B cell (primary cell): Measurements from ENCODE around the gene ATP11B. TPM values are rescaled to one million over a fixed set of nuclear protein-coding genes. Genes with fewer than 3 reads are reported as not detected.

Experiments
- ATAC-seq: fragments of 200-7000 bp; cut with Tn5 transposase; one replicate; pipeline ENCODE4 v1.10.0; 2021; ENCODE audit warnings: low read depth, mild to moderate bottlenecking, moderate number of reproducible peaks, moderate library complexity
- CTCF ChIA-PET: fragments of 350-600 bp; sonication (Branson Sonifier 250); formaldehyde crosslinking; loops from one replicate; lab custom pipeline; 2021; ENCODE audit warnings: antibody characterized with exemption, inconsistent platforms; lab: Charles Lee
- POLR2A ChIA-PET: fragments of 350-600 bp; sonication (Branson Sonifier 250); formaldehyde crosslinking; loops from one replicate; lab custom pipeline; 2021; ENCODE audit warnings: antibody characterized with exemption; lab: Charles Lee
- DNase-seq: peaks from one replicate; pipeline ENCODE4 v3.0.0; 2013
- H2AFZ ChIP-seq: 2 replicates; pipeline ENCODE4 v1.6.1; 2012; ENCODE audit warnings: mild to moderate bottlenecking, low read depth, low read length; ENCODE audit not compliant: insufficient read depth, poor library complexity, severe bottlenecking
- H3K27ac ChIP-seq, 2 donors: 1 replicate in 1 of 2; 2 replicates in 1 of 2; pipeline ENCODE4 v1.5.1; 2012 to 2013; ENCODE audit warnings: low read length in 2 of 2, mild to moderate bottlenecking in 2 of 2, moderate library complexity in 1 of 2
- H3K27me3 ChIP-seq, 4 experiments: fragments of 200-600 bp in 1 of 4; sonication (generic) in 1 of 4; replicated peaks in 1 of 4; 1 replicate in 2 of 4; 2 replicates in 2 of 4; pipeline versions ENCODE4 v1.6.1 to v1.7.0; 2013 to 2016; ENCODE audit warnings: low read length in 3 of 4, mild to moderate bottlenecking in 2 of 4, mixed read lengths in 1 of 4, moderate library complexity in 1 of 4; ENCODE audit not compliant: insufficient read depth in 4 of 4, control insufficient read depth in 3 of 4; ENCODE audit errors: control extremely low read depth in 1 of 4
- H3K36me3 ChIP-seq, 2 experiments: replicated peaks in 1 of 2; 1 replicate in 1 of 2; 2 replicates in 1 of 2; pipeline versions ENCODE4 v1.6.1 to v1.7.1; 2013; ENCODE audit warnings: low read length in 1 of 2; ENCODE audit not compliant: insufficient read depth in 2 of 2, control insufficient read depth in 1 of 2; ENCODE audit errors: control extremely low read depth in 1 of 2, extremely low read depth in 1 of 2
- H3K4me1 ChIP-seq, 2 donors: fragments of 200-600 bp in 1 of 2; sonication (generic) in 1 of 2; 1 replicate in 1 of 2; 2 replicates in 1 of 2; pipeline versions ENCODE4 v1.5.1 to v1.6.1; 2013 to 2017; ENCODE audit warnings: low read length in 2 of 2; ENCODE audit not compliant: control insufficient read depth in 2 of 2, insufficient read depth in 2 of 2
- H3K4me2 ChIP-seq: replicated peaks from 2 replicates; pipeline ENCODE3; 2012; ENCODE audit warnings: mild to moderate bottlenecking, low read depth, low read length; ENCODE audit not compliant: poor library complexity, severe bottlenecking
- H3K4me3 ChIP-seq, 5 experiments: fragments of 200-600 bp in 1 of 5; sonication (generic) in 1 of 5; 1 replicate in 3 of 5; 2 replicates in 2 of 5; pipeline versions ENCODE4 v1.5.1 to v1.7.0; 2011 to 2016; ENCODE audit warnings: low read length in 4 of 5, mild to moderate bottlenecking in 4 of 5, low read depth in 2 of 5, control low read depth in 1 of 5, moderate library complexity in 1 of 5; ENCODE audit not compliant: insufficient read depth in 1 of 5; ENCODE audit errors: control extremely low read depth in 1 of 5, extremely low read depth in 1 of 5
- H3K79me2 ChIP-seq: fragments of 200-600 bp; sonication (generic); one replicate; pipeline ENCODE4 v1.6.0; 2016; ENCODE audit warnings: low read length; ENCODE audit not compliant: control insufficient read depth, insufficient read depth
- H3K9ac ChIP-seq: fragments of 200-600 bp; sonication (generic); 2 replicates; pipeline ENCODE4 v1.6.1; 2017; ENCODE audit warnings: mild to moderate bottlenecking, low read length, moderate library complexity
- H3K9me3 ChIP-seq, 3 donors: one replicate each; pipeline versions ENCODE4 v1.6.1 to v1.7.1; 2013; ENCODE audit warnings: low read length in 2 of 3; ENCODE audit not compliant: control insufficient read depth in 2 of 3, insufficient read depth in 1 of 3; ENCODE audit errors: control extremely low read depth in 1 of 3
- H4K20me1 ChIP-seq: 2 replicates; pipeline ENCODE4 v1.6.0; 2012; ENCODE audit warnings: mild to moderate bottlenecking, low read length; ENCODE audit not compliant: insufficient read depth, control insufficient read depth, poor library complexity, severe bottlenecking
- H3K27ac Mint-ChIP-seq: one replicate; pipeline ENCODE4 v1.8.0; 2021; ENCODE audit warnings: mixed read lengths
- H3K27me3 Mint-ChIP-seq: one replicate; pipeline ENCODE4 v1.8.0; 2021; ENCODE audit warnings: mixed read lengths
- H3K4me1 Mint-ChIP-seq: one replicate; pipeline ENCODE4 v1.8.0; 2021; ENCODE audit warnings: mixed read lengths
- H3K4me3 Mint-ChIP-seq: one replicate; pipeline ENCODE4 v1.8.0; 2021; ENCODE audit warnings: mixed read lengths
- H3K9me3 Mint-ChIP-seq: one replicate; pipeline ENCODE4 v1.8.0; 2022; ENCODE audit warnings: mixed read lengths; ENCODE audit not compliant: insufficient read depth
- CTCF ChIP-seq: fragments of 200-600 bp; IDR thresholded peaks from one replicate; pipeline ENCODE4 v1.8.0; 2022; ENCODE audit warnings: antibody characterized with exemption, mild to moderate bottlenecking
- EZH2 ChIP-seq: IDR thresholded peaks from 2 replicates; pipeline ENCODE4 v1.6.1; 2012; ENCODE audit warnings: borderline replicate concordance, low read depth, mild to moderate bottlenecking, moderate library complexity, low read length; ENCODE audit not compliant: insufficient read depth, poor library complexity, severe bottlenecking
- WGBS: methylation state at CpG from one replicate; pipeline ENCODE4 v1.1.5; 2013; ENCODE audit warnings: missing lambda C conversion rate; ENCODE audit not compliant: insufficient coverage; 5-methylcytosine and 5-hydroxymethylcytosine counted together
- intact Hi-C: fragments of 100-400 bp; cut with micrococcal nuclease; formaldehyde crosslinking; loops from one replicate; pipeline ENCODE4 v1.10.0; 2022
- polyA plus RNA-seq: library from polyadenylated mRNA; depleted of rRNA; stranded (reverse); fragments of >200 nt; gene quantifications from 2 replicates; pipeline ENCODE4 v1.2.3, GENCODE V29; 2012
- total RNA-seq, 2 donors: library from RNA; stranded (reverse); fragments of 120-200 nt in 1 of 2; gene quantifications; 1 replicate in 1 of 2; 2 replicates in 1 of 2; pipeline versions ENCODE4 v1.2.3 to v1.2.4, GENCODE V29; 2013 to 2022

Gene ATP11B
- total and polyA plus RNA-seq, 2 donors (not counting 1 experiment from before 2014, with no cell fraction given): 14.0 to 81.9 TPM

DNA sequence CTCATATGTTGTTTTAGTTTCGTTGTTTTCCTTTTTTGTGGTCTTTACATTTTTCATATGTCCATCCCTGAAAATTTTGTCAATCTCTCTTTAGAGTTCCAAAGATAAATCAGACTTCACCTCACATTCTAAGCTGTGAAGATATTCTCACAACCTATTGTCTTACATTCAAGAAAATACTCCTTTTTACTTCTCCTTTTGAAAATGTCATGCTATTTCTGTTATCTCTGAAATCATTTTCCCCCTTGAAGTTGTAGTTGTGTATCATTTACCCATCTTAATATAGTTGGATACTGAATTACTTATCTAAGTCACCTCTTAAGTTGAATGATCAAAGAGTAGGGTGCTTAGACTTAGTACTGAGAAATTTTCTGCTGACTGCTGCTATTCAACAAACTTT is 112.7 kb downstream of the ATP11B start:
- peaks cover 3 to 29% of the 10 kb centered on the region in 2 experiments for H3K36me3 ChIP-seq
- no peak for ATAC-seq
- no peaks in the 10 kb centered on the region for H3K27me3 ChIP-seq
- no peaks in the 10 kb centered on the region for H4K20me1 ChIP-seq
- no peak overlapping the region for H3K4me3 ChIP-seq
- H3K4me1 ChIP-seq: no peaks in the 10 kb centered on the region
- no CpG with 5 or more reads among the region's 1 CpG for WGBS
- TF ChIP-seq EZH2 (no peak), CTCF (no peak)
- intact Hi-C loops: no loop called here
- H3K27me3 Mint-ChIP-seq: no peaks in the 10 kb centered on the region
- H3K9me3 Mint-ChIP-seq: no peaks in the 10 kb centered on the region
- H3K79me2 ChIP-seq: no peaks in the 10 kb centered on the region
- no peak overlapping the region for H3K27ac ChIP-seq
- no peak overlapping the region for H3K4me2 ChIP-seq
- DNase-seq: no peak
- H3K9ac ChIP-seq: no peak overlapping the region
- CTCF ChIA-PET: interaction anchor here (1.2 kb wide), 1 partner anchor 11 kb away, joined by 3 read pairs; no protein-coding TSS in a partner anchor
- POLR2A ChIA-PET: interaction anchor here (0.6 kb wide), 1 partner anchor 218 kb away, joined by 3 read pairs; no protein-coding TSS in a partner anchor
- H3K27ac Mint-ChIP-seq: no peak overlapping the region
- H3K9me3 ChIP-seq: no peaks in the 10 kb centered on the region
- no peak overlapping the region for H3K4me3 Mint-ChIP-seq
- no peaks in the 10 kb centered on the region for H3K4me1 Mint-ChIP-seq
- H2AFZ ChIP-seq: no peak overlapping the region

GRCh38 chr3:182908471-182908870 is 115.2 kb downstream of the ATP11B start:
- Mint-ChIP-seq H3K27me3 (no peaks in the 10 kb centered on the region), H3K9me3 (no peaks in the 10 kb centered on the region), H3K4me1 (no peaks in the 10 kb centered on the region), H3K27ac (no peak overlapping the region), H3K4me3 (no peak overlapping the region)
- H3K27ac ChIP-seq: no peak overlapping the region
- no CpG with 5 or more reads among the region's 1 CpG for WGBS
- H3K9ac ChIP-seq: no peak overlapping the region
- H3K4me1 ChIP-seq: no peaks in the 10 kb centered on the region
- no peak overlapping the region for H3K4me3 ChIP-seq
- H2AFZ ChIP-seq: no peak overlapping the region
- no peaks in the 10 kb centered on the region for H4K20me1 ChIP-seq
- DNase-seq: no peak
- CTCF ChIA-PET: interaction anchor here (1.4 to 3.0 kb wide), 2 partner anchors 9 to 474 kb away, joined by 4 to 9 read pairs; no protein-coding TSS in a partner anchor
- no peaks in the 10 kb centered on the region for H3K9me3 ChIP-seq
- POLR2A ChIA-PET: no interaction called here
- peaks cover 3 to 24% of the 10 kb centered on the region in 2 experiments for H3K36me3 ChIP-seq
- intact Hi-C loops: no loop called here
- no peaks in the 10 kb centered on the region for H3K27me3 ChIP-seq
- TF ChIP-seq CTCF (no peak), EZH2 (no peak)
- no peaks in the 10 kb centered on the region for H3K79me2 ChIP-seq
- H3K4me2 ChIP-seq: no peak overlapping the region
- ATAC-seq: no peak
